HepG2 (cell line): ENCODE measurements around the gene ZNF584. TPM values are rescaled to one million over a fixed set of nuclear protein-coding genes. Genes with fewer than 3 reads are reported as not detected.
A peak's percentile ranks its signal among the peaks of the same experiment; 100 is the strongest.

Source experiments
- BCLAF1 ChIP-seq: fragments of 450-650 bp; IDR thresholded peaks from 2 replicates; pipeline ENCODE4 v1.6.1; 2017; ENCODE audit warnings: mild to moderate bottlenecking
- CBX2 ChIP-seq, 2 experiments: fragments of 200-600 bp in 1 of 2; sonication (generic); formaldehyde crosslinking in 1 of 2; IDR thresholded peaks; 2 replicates each; pipeline versions ENCODE4 v1.7.0 to v1.8.1; 2018 to 2022; ENCODE audit warnings: low read depth in 2 of 2, low read length in 1 of 2, mild to moderate bottlenecking in 1 of 2, missing genetic modification reagents in 1 of 2
- CERS6 ChIP-seq: sonication (generic); formaldehyde crosslinking; IDR thresholded peaks from 2 replicates; pipeline ENCODE4 v1.5.0; 2020; ENCODE audit warnings: missing genetic modification reagents
- CHD2 ChIP-seq: IDR thresholded peaks from 2 replicates; pipeline ENCODE4 v1.6.1; 2011; ENCODE audit warnings: low read depth, low read length, improper control_type of control experiment
- DDIT3 ChIP-seq: sonication (generic); formaldehyde crosslinking; IDR thresholded peaks from 2 replicates; pipeline ENCODE4 v1.4.0; 2020; ENCODE audit warnings: mild to moderate bottlenecking, missing genetic modification reagents
- GABPA ChIP-seq, 2 experiments: IDR thresholded peaks; 2 replicates each; pipeline ENCODE4 v1.6.1; 2011 to 2016; ENCODE audit warnings: low read depth in 2 of 2, low read length in 1 of 2, missing biosample characterization in 1 of 2, missing genetic modification characterization in 1 of 2
- GLI4 ChIP-seq: sonication (generic); formaldehyde crosslinking; IDR thresholded peaks from 2 replicates; pipeline ENCODE4 v1.5.1; 2020; ENCODE audit warnings: missing genetic modification reagents, mild to moderate bottlenecking, moderate library complexity, borderline replicate concordance
- IKZF4 ChIP-seq: sonication (generic); formaldehyde crosslinking; IDR thresholded peaks from 2 replicates; pipeline ENCODE4 v1.5.1; 2020; ENCODE audit warnings: borderline replicate concordance, mild to moderate bottlenecking, low read depth, missing genetic modification reagents; ENCODE audit errors: not compliant biosample characterization
- KDM3A ChIP-seq: IDR thresholded peaks from 2 replicates; pipeline ENCODE4 v1.6.1; 2018; ENCODE audit warnings: low read depth, missing compliant biosample characterization
- MAX ChIP-seq: IDR thresholded peaks from 2 replicates; pipeline ENCODE4 v1.6.1; 2012; ENCODE audit warnings: inconsistent platforms
- NFIC ChIP-seq: IDR thresholded peaks from 2 replicates; pipeline ENCODE4 v1.6.1; 2012; ENCODE audit warnings: mild to moderate bottlenecking, low read length, inconsistent platforms
- SRSF1 ChIP-seq: fragments of 200-400 bp; formaldehyde crosslinking; optimal IDR thresholded peaks from 2 replicates; pipeline ENCODE3; 2017; ENCODE audit warnings: mild to moderate bottlenecking, low read depth, low read length, moderate library complexity
- ZC3H4 ChIP-seq: sonication (generic); formaldehyde crosslinking; IDR thresholded peaks from 2 replicates; pipeline ENCODE4 v1.4.0; 2020; ENCODE audit warnings: missing genetic modification reagents, borderline replicate concordance
- ZFP91 ChIP-seq: sonication (generic); formaldehyde crosslinking; IDR thresholded peaks from 2 replicates; pipeline ENCODE4 v1.9.0; 2022; ENCODE audit warnings: missing genetic modification reagents, mild to moderate bottlenecking, borderline replicate concordance
- ZNF234 ChIP-seq: sonication (generic); formaldehyde crosslinking; conservative IDR thresholded peaks from 2 replicates; pipeline ENCODE4 v1.5.1; 2020; ENCODE audit warnings: mild to moderate bottlenecking, missing genetic modification reagents
- ZNF432 ChIP-seq: sonication (generic); formaldehyde crosslinking; IDR thresholded peaks from 2 replicates; pipeline ENCODE4 v1.5.0; 2020; ENCODE audit warnings: missing genetic modification reagents, mild to moderate bottlenecking, borderline replicate concordance
- ZSCAN12 ChIP-seq: sonication (generic); formaldehyde crosslinking; IDR thresholded peaks from 2 replicates; pipeline ENCODE4 v1.9.0; 2021; ENCODE audit warnings: mild to moderate bottlenecking, missing genetic modification reagents
- polyA plus RNA-seq, 8 experiments: library from polyadenylated mRNA; depleted of rRNA in 3 of 8; stranded (reverse) in 7 of 8; unstranded in 1 of 8; fragments of >200 nt; fragmentation: Illumina TruSeq in 4 of 8; extraction: Trizol in 4 of 8; gene quantifications; 2 replicates each; pipeline versions ENCODE4 v1.2.1 to v1.2.3, GENCODE V29; 2011 to 2016; ENCODE audit warnings: low read depth in 4 of 8, missing spikeins in 1 of 8, mixed read lengths in 1 of 8; ENCODE audit not compliant: insufficient read depth in 1 of 8
- total RNA-seq, 5 experiments: library from RNA; depleted of rRNA; stranded (reverse); fragments of >200 nt; fragmentation: Illumina TruSeq; extraction: Trizol; gene quantifications; 2 replicates each; pipeline ENCODE4 v1.2.3, GENCODE V29; 2016; ENCODE audit warnings: low read depth in 1 of 5
- TF ChIP-seq, protein P1 (sequence below): sonication (generic); formaldehyde crosslinking; IDR thresholded peaks from 2 replicates; pipeline ENCODE4 v1.5.1; 2020; ENCODE audit warnings: mild to moderate bottlenecking, missing genetic modification reagents

The ZNF584 gene
- total and polyA plus RNA-seq, 2 of the 13 experiments (the other 11 are each of a cell fraction or from before 2014, with no cell fraction given), result 2.4 to 7.0 TPM

- TF ChIP-seq DDIT3 (CRISPR knock-in tag) (no peak), KDM3A (CRISPR knock-in tag) (peak; percentile 46; the same call in 1 of the 2 replicates), ZC3H4 (CRISPR knock-in tag) (no peak), NFIC (no peak), MAX (peak; percentile 70), CERS6 (CRISPR knock-in tag) (no peak), SRSF1 (no peak), ZFP91 (CRISPR knock-in tag) (peak; percentile 54; the same call in 1 of the 2 replicates), GABPA (IDR thresholded peaks at IDR 0.05; ENCODE audit: low read depth, low read length) (peak; percentile 86), GABPA (CRISPR knock-in tag; IDR thresholded peaks at IDR 0.05; ENCODE audit: low read depth) (peak; percentile 93), CBX2 (IDR thresholded peaks at IDR 0.05; ENCODE audit: low read depth, low read length) (no peak), CBX2 (CRISPR knock-in tag; IDR thresholded peaks at IDR 0.05; ENCODE audit: low read depth) (no peak), ZNF432 (no peak), ZNF234 (CRISPR knock-in tag) (no peak), CHD2 (no peak), ZSCAN12 (CRISPR knock-in tag) (no peak), GLI4 (CRISPR knock-in tag) (no peak), BCLAF1 (no peak), IKZF4 (CRISPR knock-in tag) (no peak)
- TF ChIP-seq, protein P1, sequence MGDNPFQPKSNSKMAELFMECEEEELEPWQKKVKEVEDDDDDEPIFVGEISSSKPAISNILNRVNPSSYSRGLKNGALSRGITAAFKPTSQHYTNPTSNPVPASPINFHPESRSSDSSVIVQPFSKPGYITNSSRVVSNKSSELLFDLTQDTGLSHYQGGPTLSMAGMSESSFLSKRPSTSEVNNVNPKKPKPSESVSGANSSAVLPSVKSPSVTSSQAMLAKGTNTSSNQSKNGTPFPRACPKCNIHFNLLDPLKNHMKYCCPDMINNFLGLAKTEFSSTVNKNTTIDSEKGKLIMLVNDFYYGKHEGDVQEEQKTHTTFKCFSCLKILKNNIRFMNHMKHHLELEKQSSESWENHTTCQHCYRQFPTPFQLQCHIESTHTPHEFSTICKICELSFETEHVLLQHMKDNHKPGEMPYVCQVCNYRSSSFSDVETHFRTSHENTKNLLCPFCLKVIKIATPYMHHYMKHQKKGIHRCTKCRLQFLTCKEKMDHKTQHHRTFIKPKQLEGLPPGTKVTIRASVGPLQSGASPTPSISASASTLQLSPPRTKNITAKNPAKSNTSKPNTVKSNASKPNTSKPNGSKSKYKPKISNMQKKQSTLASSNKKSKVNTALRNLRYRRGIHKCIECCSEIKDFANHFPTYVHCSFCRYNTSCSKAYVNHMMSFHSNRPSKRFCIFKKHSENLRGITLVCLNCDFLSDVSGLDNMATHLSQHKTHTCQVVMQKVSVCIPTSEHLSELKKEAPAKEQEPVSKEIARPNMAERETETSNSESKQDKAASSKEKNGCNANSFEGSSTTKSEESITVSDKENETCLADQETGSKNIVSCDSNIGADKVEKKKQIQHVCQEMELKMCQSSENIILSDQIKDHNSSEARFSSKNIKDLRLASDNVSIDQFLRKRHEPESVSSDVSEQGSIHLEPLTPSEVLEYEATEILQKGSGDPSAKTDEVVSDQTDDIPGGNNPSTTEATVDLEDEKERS (CRISPR knock-in tag), result no peak
Observed at GRCh38 chr19:58466760-58467589, 58.5 kb downstream of the ZNF584 start, which contains the start of gene ZNF324 (continued).
